Panc1 (cell line): ENCODE measurements around the gene HELZ2.

Experiments used
- POLR2AphosphoS5 ChIP-seq: IDR thresholded peaks from 2 replicates; pipeline ENCODE4 v1.6.1; 2012; ENCODE audit warnings: mild to moderate bottlenecking, low read depth, low read length, moderate library complexity
- TF ChIP-seq, protein P1 (sequence below): fragments of 450-650 bp; IDR thresholded peaks from 2 replicates; pipeline ENCODE4 v1.5.1; 2017; ENCODE audit warnings: mild to moderate bottlenecking

DNA sequence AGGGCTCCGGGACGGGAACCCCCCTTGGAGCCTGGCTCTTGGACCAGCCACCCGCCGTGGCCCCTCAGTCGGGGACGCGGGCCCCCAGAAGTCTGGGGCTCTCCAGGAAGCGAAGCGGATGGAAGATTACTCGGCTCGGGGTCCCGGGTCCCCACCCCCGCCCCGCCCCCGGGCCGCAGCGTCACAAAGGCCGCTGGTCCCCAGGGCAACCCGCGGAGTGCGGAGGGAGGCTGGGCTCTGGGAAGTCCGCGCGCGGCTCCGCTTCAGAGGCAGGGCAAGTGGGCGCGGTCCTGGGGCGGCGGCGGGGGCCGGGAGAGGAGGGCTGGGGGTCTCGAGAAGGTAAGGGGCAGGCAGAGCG is 20.1 kb downstream of the HELZ2 start, which contains the start of gene FNDC11:
- TF ChIP-seq, protein P1, sequence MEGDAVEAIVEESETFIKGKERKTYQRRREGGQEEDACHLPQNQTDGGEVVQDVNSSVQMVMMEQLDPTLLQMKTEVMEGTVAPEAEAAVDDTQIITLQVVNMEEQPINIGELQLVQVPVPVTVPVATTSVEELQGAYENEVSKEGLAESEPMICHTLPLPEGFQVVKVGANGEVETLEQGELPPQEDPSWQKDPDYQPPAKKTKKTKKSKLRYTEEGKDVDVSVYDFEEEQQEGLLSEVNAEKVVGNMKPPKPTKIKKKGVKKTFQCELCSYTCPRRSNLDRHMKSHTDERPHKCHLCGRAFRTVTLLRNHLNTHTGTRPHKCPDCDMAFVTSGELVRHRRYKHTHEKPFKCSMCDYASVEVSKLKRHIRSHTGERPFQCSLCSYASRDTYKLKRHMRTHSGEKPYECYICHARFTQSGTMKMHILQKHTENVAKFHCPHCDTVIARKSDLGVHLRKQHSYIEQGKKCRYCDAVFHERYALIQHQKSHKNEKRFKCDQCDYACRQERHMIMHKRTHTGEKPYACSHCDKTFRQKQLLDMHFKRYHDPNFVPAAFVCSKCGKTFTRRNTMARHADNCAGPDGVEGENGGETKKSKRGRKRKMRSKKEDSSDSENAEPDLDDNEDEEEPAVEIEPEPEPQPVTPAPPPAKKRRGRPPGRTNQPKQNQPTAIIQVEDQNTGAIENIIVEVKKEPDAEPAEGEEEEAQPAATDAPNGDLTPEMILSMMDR, result no peak
- TF ChIP-seq POLR2AphosphoS5, result no peak
